HG02981 (cell line): Measurements from ENCODE around the gene TLE3.

Source experiments
- ATAC-seq: cut with Tn5 transposase; IDR thresholded peaks from one replicate; pipeline ENCODE4 v1.9.1; 2021; ENCODE audit warnings: mild to moderate bottlenecking, moderate library complexity; ENCODE audit not compliant: unreplicated experiment

TLE3 gene

GRCh38 chr15:70032509-70032908 lies 65.2 kb downstream of the TLE3 start:
- no peak for ATAC-seq

- no peak for ATAC-seq
These were observed 66.0 kb downstream of the TLE3 start for GRCh38 chr15:70031713-70032112.

- no peak for ATAC-seq
These were observed 66.5 kb downstream of the TLE3 start for GRCh38 chr15:70031261-70031660.

GRCh38 chr15:70030851-70031250 lies 66.9 kb downstream of the TLE3 start:
- no peak for ATAC-seq

- ATAC-seq, result no peak
These were observed 68.4 kb downstream of the TLE3 start for GRCh38 chr15:70029297-70029701.

GRCh38 chr15:70027518-70027917 lies 70.2 kb downstream of the TLE3 start:
- no peak for ATAC-seq

- ATAC-seq, result no peak
These were observed 70.7 kb downstream of the TLE3 start for GRCh38 chr15:70026991-70027390.

GRCh38 chr15:70025413-70026296 lies 72.1 kb downstream of the TLE3 start:
- no peak for ATAC-seq

GRCh38 chr15:70024521-70024920 lies 73.2 kb downstream of the TLE3 start:
- no peak for ATAC-seq

- no peak for ATAC-seq
These were observed 73.8 kb downstream of the TLE3 start for GRCh38 chr15:70023769-70024491.

GRCh38 chr15:70023064-70023768 lies 74.5 kb downstream of the TLE3 start:
- peak; percentile 84 for ATAC-seq

GRCh38 chr15:70020229-70020628 lies 77.5 kb downstream of the TLE3 start:
- no peak for ATAC-seq

GRCh38 chr15:70018646-70019600 lies 78.8 kb downstream of the TLE3 start:
- ATAC-seq, result no peak

- ATAC-seq, result no peak
These were observed 79.9 kb downstream of the TLE3 start for GRCh38 chr15:70017801-70018200.

- no peak for ATAC-seq
These were observed 80.7 kb downstream of the TLE3 start for GRCh38 chr15:70017025-70017424.

- no peak for ATAC-seq
These were observed 81.2 kb downstream of the TLE3 start for GRCh38 chr15:70016511-70016994.

GRCh38 chr15:70014860-70015490 lies 82.7 kb downstream of the TLE3 start:
- peak; percentile 88 for ATAC-seq

- no peak for ATAC-seq
These were observed 83.4 kb downstream of the TLE3 start for GRCh38 chr15:70014331-70014730.

- no peak for ATAC-seq
These were observed 83.9 kb downstream of the TLE3 start for GRCh38 chr15:70013656-70014313.
